Stimulated activated CD4-positive, alpha-beta T cell treated with anti-CD3 and anti-CD28 coated beads, Interleukin-12 subunit alpha, Interleukin-12 subunit beta, amount 100 ng/mL, for 24 hours (primary cell): ENCODE measurements around the gene TAGLN.

Experiments used
- DNase-seq, 2 experiments: peaks; one replicate each; pipeline ENCODE4 v3.0.0-alpha.2; 2020; ENCODE audit warnings: low read depth in 2 of 2

TAGLN gene

DNA sequence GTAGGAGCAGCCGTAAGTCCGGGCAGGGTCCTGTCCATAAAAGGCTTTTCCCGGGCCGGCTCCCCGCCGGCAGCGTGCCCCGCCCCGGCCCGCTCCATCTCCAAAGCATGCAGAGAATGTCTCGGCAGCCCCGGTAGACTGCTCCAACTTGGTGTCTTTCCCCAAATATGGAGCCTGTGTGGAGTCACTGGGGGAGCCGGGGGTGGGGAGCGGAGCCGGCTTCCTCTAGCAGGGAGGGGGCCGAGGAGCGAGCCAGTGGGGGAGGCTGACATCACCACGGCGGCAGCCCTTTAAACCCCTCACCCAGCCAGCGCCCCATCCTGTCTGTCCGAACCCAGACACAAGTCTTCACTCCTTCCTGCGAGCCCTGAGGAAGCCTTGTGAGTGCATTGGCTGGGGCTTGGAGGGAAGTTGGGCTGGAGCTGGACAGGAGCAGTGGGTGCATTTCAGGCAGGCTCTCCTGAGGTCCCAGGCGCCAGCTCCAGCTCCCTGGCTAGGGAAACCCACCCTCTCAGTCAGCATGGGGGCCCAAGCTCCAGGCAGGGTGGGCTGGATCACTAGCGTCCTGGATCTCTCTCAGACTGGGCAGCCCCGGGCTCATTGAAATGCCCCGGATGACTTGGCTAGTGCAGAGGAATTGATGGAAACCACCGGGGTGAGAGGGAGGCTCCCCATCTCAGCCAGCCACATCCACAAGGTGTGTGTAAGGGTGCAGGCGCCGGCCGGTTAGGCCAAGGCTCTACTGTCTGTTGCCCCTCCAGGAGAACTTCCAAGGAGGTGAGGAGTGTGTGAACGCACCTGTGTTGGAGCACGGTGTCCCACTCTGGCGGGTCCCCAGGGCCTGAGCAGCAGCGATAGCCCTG, at the start of gene TAGLN:
TAGLN (plus strand) TSS at position 318 of the 863 bp plus-strand sequence. CDS start 3,644 bp downstream, outside the sequence.
- no peak for DNase-seq

DNA sequence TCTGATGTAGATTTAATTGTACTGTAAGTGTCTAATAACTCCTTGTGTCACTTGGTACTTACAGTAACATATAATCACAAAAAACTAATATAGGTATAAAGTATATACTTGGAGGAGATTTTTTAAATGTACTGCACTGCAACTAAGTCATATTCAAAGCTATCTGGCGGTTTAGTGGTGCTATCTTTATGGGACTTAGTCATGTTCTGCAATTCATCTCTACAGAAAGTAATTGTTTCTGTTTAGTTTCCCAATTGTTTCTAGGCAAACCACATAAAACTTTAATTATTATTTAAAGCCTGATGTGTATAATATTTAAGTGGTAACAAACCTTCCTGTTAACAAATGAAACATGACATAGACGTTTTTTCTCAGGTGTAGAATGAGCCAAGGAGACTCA, 47.1 kb upstream of the TAGLN start:
- no peak for DNase-seq

DNA sequence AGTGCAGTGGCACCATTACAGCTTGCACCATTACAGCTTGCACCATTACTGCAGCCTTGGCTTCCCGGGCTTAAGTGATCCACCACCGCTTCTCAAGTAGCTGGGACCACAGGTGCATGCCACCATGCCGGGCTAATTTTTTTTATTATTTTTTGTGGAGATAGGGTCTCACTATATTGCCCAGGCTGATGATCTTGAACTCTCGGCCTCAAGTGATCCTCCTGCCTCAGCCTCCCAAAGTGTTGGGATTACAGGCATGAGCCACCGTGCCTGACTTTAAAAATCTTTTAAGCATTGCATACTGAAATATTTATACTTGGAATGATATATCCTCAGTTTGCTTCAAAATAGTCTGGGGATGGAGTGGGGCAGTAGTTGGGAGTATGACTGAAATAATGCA, 44.7 kb upstream of the TAGLN start:
- DNase-seq, result no peak

DNA sequence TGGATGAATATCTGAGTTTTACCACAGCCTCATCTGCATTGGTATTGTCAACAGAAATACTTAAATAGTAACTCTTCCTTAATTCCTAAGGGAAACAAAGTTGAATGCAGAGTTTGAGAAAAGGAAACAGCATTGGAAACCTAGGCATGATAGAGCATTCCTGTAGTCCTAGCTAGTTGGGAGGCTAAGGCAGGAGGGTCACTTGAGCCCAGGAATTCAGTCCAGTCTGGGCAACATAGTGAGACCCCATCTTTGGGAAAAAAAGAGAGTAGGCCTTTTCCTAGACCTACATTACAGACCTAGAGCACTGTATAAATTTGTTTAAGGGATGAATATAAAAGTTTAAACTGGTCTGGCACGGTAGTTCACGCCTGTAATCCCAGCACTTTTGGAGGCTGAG, 41.7 kb upstream of the TAGLN start:
- no peak for DNase-seq

DNA sequence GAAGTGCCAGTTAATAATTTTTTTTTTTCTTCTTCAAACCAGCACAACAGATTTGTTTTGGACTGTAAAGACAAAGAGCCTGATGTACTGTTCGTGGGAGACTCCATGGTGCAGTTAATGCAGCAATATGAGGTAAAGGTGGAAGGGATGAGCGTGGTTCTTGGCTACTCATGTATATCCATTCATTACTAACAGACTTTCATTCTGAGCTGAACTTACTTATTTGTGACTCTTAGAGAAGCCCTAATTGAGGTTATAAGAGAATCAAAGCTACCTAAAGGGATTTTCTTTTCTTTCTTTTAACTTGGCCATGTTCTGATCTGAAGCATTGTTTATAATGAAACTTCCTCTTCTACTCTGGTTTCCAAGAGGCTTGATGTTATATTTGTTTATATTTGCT, 39.3 kb upstream of the TAGLN start:
- no peak for DNase-seq

DNA sequence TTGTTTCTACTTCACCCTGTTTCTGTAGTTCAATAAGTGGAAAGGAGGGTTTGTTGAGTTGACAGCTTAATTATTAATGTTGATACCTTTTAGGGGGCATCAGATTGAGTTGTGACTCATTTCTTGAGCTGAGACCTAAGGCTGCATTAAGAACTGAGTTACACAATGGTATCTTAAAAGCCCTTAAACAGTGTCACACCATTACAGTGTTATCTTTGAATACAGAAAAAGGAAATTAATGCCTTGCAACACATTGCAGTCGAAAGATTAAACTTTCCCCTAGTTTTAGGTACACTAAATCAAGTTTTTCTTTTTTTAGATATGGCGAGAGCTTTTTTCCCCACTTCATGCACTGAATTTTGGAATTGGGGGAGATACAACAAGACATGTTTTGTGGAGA, 38.3 kb upstream of the TAGLN start:
- DNase-seq, result no peak

DNA sequence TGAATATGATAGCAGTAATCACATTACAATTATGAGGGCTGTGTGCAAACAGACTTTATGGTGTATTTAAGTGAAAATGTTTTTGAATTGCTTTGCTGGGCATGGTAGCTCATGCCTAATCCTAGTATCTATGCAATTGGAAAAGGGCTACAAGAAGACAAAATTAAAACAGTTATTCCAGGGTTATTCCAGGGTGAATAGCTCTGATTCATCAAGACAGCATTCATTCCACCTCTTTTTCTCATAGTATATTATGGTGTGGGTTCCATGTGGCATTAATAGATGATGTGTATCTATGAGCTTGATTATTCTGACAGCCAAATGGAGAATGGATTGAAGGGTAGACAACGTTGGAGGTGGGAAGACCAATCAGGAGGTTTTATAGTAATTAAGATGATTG, 32.7 kb upstream of the TAGLN start:
- DNase-seq, result no peak

DNA sequence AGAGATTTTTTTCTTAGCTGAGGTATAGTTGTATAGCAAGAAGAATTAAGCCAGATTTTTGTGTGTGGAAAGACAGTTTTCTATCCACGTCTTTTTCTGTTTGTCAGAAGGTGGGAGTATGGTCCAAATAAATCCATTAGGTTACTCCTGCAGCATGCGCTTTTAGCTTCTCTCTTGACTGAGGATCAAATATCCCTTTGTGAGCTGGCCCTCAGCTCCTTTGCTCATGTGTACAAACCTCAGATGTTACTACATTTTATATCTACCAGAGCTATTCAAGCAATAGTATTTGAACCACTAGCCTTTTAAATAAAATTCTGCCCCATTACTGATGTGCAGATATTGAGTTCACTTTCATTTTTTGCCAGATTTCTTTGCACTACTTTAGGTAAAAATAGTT, 29.4 kb upstream of the TAGLN start:
- DNase-seq, result no peak

DNA sequence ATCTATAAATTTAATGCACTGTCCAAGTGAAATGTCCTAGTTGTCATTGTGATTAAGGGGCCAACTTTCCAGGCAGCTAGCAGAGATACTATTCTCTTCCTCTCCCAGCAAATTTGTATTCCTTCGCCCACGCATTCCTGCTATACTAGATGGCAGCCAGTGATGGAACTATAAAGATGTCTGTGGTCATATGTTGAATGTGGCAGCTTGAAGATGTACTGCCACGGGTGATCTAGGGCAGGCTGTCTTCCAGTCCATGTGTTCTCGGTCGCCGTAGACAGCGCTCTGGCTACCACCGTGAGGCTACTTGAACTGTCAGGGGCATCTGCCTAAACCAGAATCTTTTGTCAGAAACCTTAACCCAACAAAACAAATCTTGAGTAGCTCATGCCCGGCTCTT, 29.0 kb upstream of the TAGLN start:
- no peak for DNase-seq

DNA sequence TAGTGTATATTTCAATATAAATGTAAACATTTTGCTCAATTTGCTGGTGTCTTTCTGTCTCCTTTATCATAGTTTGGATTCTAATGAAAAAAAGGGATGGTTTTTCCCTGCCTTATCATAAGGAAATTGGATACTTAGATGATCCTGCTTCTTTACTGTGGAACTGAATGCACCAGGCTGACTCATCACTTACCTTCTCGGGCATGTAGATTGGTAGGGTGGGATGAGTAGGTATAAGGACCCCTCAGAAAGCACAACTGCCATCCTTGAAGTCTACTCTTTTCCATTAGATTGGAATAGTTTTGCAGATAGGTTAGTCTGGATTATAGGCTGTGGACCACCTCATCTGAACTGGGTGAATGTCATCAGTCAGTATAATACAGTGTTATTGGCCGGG, 28.2 kb upstream of the TAGLN start:
- DNase-seq, result no peak

DNA sequence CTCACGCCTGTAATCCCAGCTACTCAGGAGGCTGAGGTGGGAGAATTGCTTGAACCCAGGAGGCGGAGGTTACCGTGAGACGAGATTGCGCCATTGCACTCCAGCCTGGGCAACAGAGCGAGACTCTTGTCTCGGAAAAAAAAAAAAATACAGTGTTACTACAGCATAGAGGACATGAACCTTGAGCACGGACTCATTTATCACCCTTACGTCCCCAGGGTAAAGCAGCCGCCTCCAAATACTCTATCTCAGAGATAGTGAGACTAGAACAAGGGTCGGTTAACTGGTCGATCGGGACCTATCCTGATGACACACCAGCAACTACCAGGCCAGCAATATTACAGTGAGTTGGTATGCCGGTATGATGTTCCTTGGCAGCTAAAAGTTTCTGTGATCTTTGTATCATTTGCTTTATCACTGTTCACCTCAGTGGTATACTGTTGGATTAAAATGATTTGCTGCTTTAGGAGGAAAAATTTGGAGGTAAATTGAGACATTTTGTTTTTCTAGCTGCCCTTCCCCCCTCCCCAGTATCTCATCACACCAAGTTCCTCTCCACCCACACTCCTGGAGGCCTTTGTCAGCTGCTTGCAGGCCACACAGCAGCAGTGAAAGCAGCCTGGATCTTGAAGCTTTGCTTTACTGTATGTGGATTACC, 27.6 kb upstream of the TAGLN start:
- DNase-seq, result no peak

DNA sequence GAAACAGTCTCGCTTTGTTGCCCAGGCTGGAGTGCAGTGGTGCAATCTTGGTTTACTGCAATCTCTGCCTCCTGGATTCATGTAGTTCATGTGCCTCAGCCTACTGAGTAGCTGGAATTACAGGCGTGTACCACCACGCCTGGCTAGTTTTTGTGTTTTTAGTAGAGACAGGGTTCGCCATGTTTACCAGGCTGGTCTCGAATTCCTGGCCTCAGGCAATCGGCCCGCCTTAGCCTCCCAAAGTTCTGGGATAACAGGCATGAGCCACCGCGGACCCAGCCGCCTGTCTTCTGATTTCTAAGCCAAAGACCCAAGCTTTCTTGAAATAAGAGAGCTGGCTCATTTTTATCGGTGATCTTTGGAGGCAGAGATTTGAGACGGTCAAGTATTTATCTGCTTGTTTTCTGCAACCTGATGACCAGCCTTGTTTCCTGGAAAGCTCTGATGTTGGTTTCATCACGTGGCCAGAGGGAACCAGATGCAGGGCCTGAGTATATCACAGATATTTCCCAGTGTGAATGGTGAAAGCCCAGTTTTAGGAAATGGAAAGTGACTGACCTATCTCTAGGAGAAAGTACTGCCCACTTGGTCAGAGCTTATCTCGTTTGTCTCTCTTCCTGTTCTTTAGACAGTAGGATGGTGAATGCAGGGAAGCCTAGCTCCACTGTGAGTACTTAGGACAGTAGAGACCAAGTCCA, 26.3 kb upstream of the TAGLN start:
- no peak for DNase-seq

DNA sequence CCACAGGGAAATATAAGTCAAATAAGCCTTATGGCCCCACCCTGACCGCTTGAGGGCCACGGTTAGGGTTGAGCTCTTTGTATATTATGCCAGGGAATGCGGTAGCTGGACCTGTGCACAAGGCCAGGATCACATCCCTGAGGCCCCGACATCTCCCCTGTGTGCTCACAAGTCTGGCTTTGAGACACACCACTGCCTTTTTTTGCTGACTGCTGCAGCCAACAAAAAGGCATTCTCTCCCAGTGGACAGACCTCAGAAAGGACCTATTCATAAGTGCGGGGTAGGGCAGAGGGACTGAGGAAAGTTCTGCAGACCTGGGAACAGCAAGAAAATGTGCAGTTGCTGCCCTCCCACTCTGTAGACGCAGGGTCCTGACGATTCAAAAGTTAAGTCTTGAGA, 24.1 kb upstream of the TAGLN start:
- no peak for DNase-seq

DNA sequence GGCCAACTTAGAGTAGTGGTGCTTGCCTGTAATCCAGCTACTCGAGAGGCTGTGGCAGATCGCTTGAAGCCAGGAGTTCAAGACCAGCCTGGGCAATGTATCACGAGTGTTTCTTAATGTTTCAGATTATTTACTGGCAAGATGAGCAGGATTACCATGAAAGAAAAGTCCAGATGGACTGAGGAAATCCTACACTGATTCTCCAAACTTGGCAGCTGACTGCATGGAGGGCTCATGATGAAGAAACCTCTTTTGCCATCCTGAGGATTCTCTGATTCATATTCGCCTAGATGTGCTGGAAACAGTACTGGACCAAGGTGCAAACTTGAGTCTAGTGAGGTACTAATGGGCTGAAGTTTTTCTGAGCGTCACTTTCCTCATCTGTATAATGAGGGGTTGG, 23.4 kb upstream of the TAGLN start:
- DNase-seq, result no peak

DNA sequence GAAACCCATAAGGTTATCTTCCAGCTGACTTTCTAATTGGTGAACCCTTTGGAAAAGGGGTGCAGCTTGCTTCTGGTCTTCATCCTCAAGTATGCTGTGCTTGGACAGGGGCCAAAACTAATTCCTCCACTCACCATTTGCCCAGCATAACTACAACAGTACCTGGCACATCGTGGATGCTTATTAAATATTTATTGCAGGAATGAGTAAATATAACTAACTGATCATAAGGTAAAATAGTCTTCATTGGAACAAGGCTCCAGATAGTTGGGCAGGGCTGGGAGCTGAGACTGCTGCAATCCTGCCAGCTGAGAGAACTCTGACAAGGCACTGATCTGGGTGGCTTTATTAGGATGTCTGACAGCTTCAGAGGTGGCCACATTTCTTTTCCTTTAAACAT, 23.0 kb upstream of the TAGLN start:
- no peak for DNase-seq

DNA sequence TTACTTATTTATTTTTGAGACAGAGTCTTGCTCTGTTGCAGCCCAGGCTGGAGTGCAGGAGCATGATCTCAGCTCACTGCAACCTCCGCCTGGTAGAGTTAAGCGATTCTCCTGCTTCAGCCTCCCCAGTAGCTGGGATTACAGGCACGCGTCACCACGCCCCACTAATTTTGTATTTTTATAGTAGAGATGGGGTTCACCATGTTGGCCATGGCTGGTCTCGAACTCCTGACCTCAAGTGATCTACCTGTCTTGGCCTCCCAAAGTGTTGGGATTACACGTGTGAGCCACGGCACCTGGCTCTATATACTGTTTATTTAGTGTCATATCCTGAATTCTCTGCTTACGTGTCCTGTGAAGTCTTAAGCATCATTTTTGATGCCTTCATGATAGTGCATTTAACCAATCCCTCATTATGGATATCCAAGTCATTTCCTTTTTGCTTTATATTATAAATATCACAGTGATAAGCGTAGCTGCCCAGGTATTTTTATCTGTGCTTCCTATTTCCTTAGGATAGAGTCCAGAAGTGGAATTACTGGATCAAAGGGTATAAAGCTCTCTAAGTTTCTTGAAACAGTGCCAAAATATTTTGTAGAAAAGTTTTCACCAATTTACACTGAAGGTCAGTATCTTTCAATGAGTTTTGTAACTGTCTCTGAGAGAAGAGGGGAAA, 21.5 kb upstream of the TAGLN start:
- no peak for DNase-seq

DNA sequence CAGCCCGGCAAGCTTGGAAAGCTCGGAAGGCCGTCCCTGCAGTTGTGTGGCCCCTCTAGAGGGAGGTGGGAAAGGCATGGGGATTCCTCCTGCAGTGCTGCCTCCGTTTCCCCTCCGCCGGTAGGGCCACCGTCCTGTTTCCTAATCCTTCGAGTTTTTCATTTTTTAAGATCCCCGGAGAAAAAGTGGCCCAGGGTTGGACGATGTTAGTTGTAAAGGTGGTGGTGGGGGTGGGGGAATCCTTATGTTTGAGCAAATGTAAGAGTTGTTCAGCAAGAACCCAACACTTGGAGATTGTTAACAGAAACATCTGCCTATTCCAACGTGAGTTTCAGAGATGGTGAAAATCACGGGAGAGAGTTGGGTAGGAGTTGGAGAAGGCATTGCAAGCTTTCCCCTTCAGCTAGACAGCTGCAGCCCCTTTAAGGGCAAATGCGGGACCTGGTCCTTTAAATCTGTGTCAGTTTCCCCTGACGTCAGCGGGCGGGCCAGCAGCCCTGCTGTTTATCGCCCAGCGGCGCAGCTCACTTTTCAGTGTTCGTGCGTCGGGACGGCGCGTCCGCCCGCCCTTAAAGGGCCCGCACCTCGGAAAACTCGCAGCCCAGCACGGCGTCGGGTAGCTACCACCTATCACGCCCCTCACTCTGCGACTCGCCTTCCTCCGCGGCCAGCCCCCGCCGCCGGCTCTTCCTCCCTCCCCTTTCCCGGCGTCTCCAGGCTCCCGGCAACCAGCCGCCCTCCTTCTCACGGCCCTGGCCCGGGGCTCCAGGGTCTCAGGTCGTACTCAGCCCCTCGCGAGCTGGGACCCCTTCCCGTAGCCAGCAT, 20.7 kb upstream of the TAGLN start, which contains the start of gene SIDT2:
SIDT2 (plus strand) TSS at position 534 of the 825 bp plus-strand sequence. CDS start 521 bp downstream, outside the sequence.
- peak; percentile 80 to 86 for DNase-seq

DNA sequence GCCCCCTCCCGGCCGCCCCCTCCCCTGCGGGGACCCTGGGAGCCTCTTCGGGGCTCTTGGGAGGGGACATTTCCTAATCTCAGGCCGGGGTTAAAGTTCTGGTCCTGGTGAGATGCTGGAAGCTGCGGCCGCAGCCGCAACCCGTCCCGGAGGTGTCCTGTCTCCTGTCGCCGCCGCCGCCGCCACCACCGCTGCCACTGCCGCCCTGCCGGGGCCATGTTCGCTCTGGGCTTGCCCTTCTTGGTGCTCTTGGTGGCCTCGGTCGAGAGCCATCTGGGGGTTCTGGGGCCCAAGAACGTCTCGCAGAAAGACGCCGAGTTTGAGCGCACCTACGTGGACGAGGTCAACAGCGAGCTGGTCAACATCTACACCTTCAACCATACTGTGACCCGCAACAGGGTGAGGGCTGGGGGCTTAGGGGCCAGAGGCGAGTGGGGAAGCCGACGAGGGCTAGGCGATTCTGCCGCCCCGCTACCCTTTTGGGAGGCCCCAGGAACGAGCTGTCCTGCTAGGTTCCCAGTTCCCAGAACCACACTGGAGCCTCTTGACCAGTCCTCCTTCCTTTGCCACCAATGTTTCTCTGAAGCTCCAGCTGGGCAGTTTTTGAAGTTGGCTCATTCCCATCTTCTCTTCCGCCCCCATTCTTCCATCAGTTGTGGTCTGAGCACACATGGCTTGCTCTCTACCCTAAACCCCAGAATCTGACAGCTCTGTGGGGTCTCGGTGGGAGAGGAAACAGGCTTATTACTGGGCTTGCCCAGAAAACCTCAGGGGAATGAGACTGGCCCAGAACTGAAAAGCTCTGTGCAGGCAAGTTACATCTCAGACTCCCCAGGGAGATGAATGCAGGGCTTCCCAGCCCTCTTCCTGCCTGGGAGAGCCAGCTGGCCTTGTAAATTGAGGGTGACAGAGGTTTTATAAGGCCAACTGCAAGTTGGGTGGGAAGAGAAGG, 19.8 kb upstream of the TAGLN start:
- DNase-seq, result peak in 1 of 2 experiments; percentile 28

DNA sequence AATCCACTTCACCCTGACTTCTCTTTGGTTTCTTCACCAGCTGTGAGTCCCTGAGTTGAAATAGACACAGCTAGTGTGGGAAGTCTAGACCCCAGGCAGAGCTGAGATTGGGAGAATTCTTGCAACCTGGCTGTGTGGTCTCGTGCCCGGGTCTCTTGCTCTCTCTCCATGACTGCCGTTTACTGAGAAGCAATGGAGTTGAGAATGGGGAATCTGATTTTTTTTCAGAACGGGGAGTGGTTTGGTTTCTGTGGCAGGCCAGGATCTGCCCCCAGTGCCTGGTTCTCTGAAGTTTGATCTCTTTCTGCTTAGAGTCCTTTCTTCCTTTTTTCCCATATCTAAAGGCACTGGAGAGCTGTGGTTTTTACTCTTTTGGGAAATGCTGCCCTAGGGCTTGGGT, 19.1 kb upstream of the TAGLN start:
- DNase-seq, result no peak
